WTC11 (cell line): ENCODE results near the gene LYPLA2. TPM values are rescaled to one million over a fixed set of nuclear protein-coding genes. Genes with fewer than 3 reads are reported as not detected.

Experiments used
- ATAC-seq: fragments of 200-7000 bp; cut with Tn5 transposase; 2 replicates; pipeline ENCODE4 v1.10.0; 2021; ENCODE audit warnings: mild to moderate bottlenecking, moderate library complexity
- CTCF ChIA-PET: fragments of 300-600 bp; sonication (Branson Sonifier 250); formaldehyde crosslinking; loops from one replicate; lab custom pipeline; 2021; ENCODE audit warnings: antibody characterized with exemption; lab: Charles Lee
- POLR2A ChIA-PET: fragments of 350-600 bp; sonication (Branson Sonifier 250); formaldehyde crosslinking; loops from one replicate; lab custom pipeline; 2021; ENCODE audit warnings: antibody characterized with exemption; lab: Charles Lee
- DNase-seq: peaks from one replicate; pipeline ENCODE4 v3.0.0; 2021; ENCODE audit warnings: low spot score
- H3K27ac Mint-ChIP-seq: 2 replicates; pipeline ENCODE4 v1.8.0; 2021; ENCODE audit warnings: mixed read lengths
- H3K27me3 Mint-ChIP-seq: 2 replicates; pipeline ENCODE4 v1.8.0; 2021; ENCODE audit warnings: low read depth, mild to moderate bottlenecking, moderate library complexity, mixed read lengths
- H3K36me3 Mint-ChIP-seq: 2 replicates; pipeline ENCODE4 v1.8.0; 2021; ENCODE audit warnings: mixed read lengths
- H3K4me1 Mint-ChIP-seq: 2 replicates; pipeline ENCODE4 v1.8.0; 2022; ENCODE audit warnings: mixed read lengths
- H3K4me3 Mint-ChIP-seq: 2 replicates; pipeline ENCODE4 v1.8.0; 2021; ENCODE audit warnings: mild to moderate bottlenecking, moderate library complexity, mixed read lengths
- H3K9me3 Mint-ChIP-seq: 2 replicates; pipeline ENCODE4 v1.8.0; 2021; ENCODE audit warnings: mixed read lengths
- ATF6 ChIP-seq: sonication (generic); formaldehyde crosslinking; IDR thresholded peaks from 2 replicates; pipeline ENCODE4 v1.8.1; 2023; ENCODE audit warnings: mild to moderate bottlenecking, missing genetic modification reagents
- E2F1 ChIP-seq: sonication (generic); formaldehyde crosslinking; IDR thresholded peaks from 2 replicates; pipeline ENCODE4 v1.8.0; 2022; ENCODE audit warnings: mild to moderate bottlenecking, missing genetic modification reagents
- ELF4 ChIP-seq: sonication (generic); formaldehyde crosslinking; IDR thresholded peaks from 2 replicates; pipeline ENCODE4 v1.8.1; 2022; ENCODE audit warnings: low read depth, mild to moderate bottlenecking, moderate library complexity, missing genetic modification reagents
- ETV6 ChIP-seq: sonication (generic); formaldehyde crosslinking; IDR thresholded peaks from 2 replicates; pipeline ENCODE4 v1.8.1; 2022; ENCODE audit warnings: mild to moderate bottlenecking, missing genetic modification reagents
- GABPB1 ChIP-seq: sonication (generic); formaldehyde crosslinking; IDR thresholded peaks from 2 replicates; pipeline ENCODE4 v1.8.1; 2023; ENCODE audit warnings: mild to moderate bottlenecking, missing genetic modification reagents
- IRF1 ChIP-seq: sonication (generic); formaldehyde crosslinking; IDR thresholded peaks from 2 replicates; pipeline ENCODE4 v1.8.0; 2023; ENCODE audit warnings: missing genetic modification reagents
- JUN ChIP-seq: sonication (generic); formaldehyde crosslinking; IDR thresholded peaks from 2 replicates; pipeline ENCODE4 v1.8.0; 2023; ENCODE audit warnings: mild to moderate bottlenecking, missing genetic modification reagents
- MXD4 ChIP-seq: fragments of 250-450 bp; sonication (Bioruptor Pico); IDR thresholded peaks from 2 replicates; pipeline ENCODE4 v1.8.0; 2021; ENCODE audit warnings: mild to moderate bottlenecking, moderate library complexity, borderline replicate concordance
- MYBL2 ChIP-seq: sonication (generic); formaldehyde crosslinking; IDR thresholded peaks from 2 replicates; pipeline ENCODE4 v1.8.1; 2023; ENCODE audit warnings: mild to moderate bottlenecking, moderate library complexity, missing genetic modification reagents
- NR3C1 ChIP-seq: sonication (generic); formaldehyde crosslinking; conservative IDR thresholded peaks from 2 replicates; pipeline ENCODE4 v1.8.1; 2023; ENCODE audit warnings: low read depth, mild to moderate bottlenecking, missing genetic modification reagents
- PREB ChIP-seq: sonication (generic); formaldehyde crosslinking; IDR thresholded peaks from 2 replicates; pipeline ENCODE4 v1.8.1; 2022; ENCODE audit warnings: mild to moderate bottlenecking, missing genetic modification reagents, moderate library complexity, borderline replicate concordance
- TCF7 ChIP-seq: sonication (generic); formaldehyde crosslinking; IDR thresholded peaks from 2 replicates; pipeline ENCODE4 v1.8.0; 2022; ENCODE audit warnings: mild to moderate bottlenecking, low read depth, missing genetic modification reagents, moderate library complexity
- ZNF281 ChIP-seq: sonication (generic); formaldehyde crosslinking; IDR thresholded peaks from 2 replicates; pipeline ENCODE4 v1.8.0; 2023; ENCODE audit warnings: mild to moderate bottlenecking, missing genetic modification reagents
- total RNA-seq: library from RNA; stranded (reverse); gene quantifications from 3 replicates; pipeline ENCODE4 v1.2.3, GENCODE V29; 2021

Gene LYPLA2
- total RNA-seq, 1 experiment from 2014 or later: 164 TPM

GRCh38 chr1:23751815-23752200, 39.1 kb upstream of the LYPLA2 start (continued):
- TF ChIP-seq TCF7 (CRISPR knock-in tag) (no peak), ZNF281 (CRISPR knock-in tag) (no peak)

- H3K27me3 Mint-ChIP-seq: no peaks in the 10 kb centered on the region
- H3K27ac Mint-ChIP-seq: no peak overlapping the region
- no peaks in the 10 kb centered on the region for H3K4me1 Mint-ChIP-seq
- no peak overlapping the region for H3K4me3 Mint-ChIP-seq
- POLR2A ChIA-PET: no interaction called here
- DNase-seq (no peak), ATAC-seq (no peak)
- H3K9me3 Mint-ChIP-seq: no peaks in the 10 kb centered on the region
- no peak for TF ChIP-seq MXD4 (CRISPR knock-in tag)
- TF ChIP-seq ETV6: no peak
- peak; percentile 56; the same call in 1 of the 2 replicates for TF ChIP-seq GABPB1 (CRISPR knock-in tag)
- CTCF ChIA-PET: interaction anchor here (2.5 kb wide), 1 partner anchor 7 kb away, joined by 10 read pairs; no protein-coding TSS in a partner anchor
- peaks cover 78% of the 10 kb centered on the region for H3K36me3 Mint-ChIP-seq
Measured at GRCh38 chr1:23752909-23753308, 38.0 kb upstream of the LYPLA2 start.

- Mint-ChIP-seq H3K4me1 (no peaks in the 10 kb centered on the region), H3K27ac (no peak overlapping the region), H3K36me3 (peaks cover 86% of the 10 kb centered on the region), H3K27me3 (no peaks in the 10 kb centered on the region), H3K9me3 (no peaks in the 10 kb centered on the region), H3K4me3 (no peak overlapping the region)
- ChIA-PET CTCF (interaction anchor here (1.4 kb wide), 1 partner anchor 15 kb away, joined by 4 read pairs; no protein-coding TSS in a partner anchor), POLR2A (no interaction called here)
- TF ChIP-seq ATF6 (CRISPR knock-in tag) (no peak), NR3C1 (CRISPR knock-in tag) (no peak), GABPB1 (CRISPR knock-in tag) (no peak), ELF4 (CRISPR knock-in tag) (no peak), E2F1 (no peak), JUN (CRISPR knock-in tag) (no peak), PREB (CRISPR knock-in tag) (no peak), IRF1 (CRISPR knock-in tag) (no peak), TCF7 (CRISPR knock-in tag) (no peak), MYBL2 (CRISPR knock-in tag) (no peak)
- ATAC-seq (no peak), DNase-seq (no peak)
Measured at GRCh38 chr1:23756676-23757075, 34.3 kb upstream of the LYPLA2 start.
